H9 (cell line): ENCODE measurements around the gene HSD17B8. TPM values are rescaled to one million over a fixed set of nuclear protein-coding genes. Genes with fewer than 3 reads are reported as not detected.

Source experiments
- DNase-seq: peaks from one replicate; pipeline ENCODE4 v3.0.0-alpha.2; 2017
- H2AFZ ChIP-seq: one replicate; pipeline ENCODE4 v1.6.1; 2013; ENCODE audit warnings: mild to moderate bottlenecking, low read length, control low read depth, moderate library complexity
- H2AK5ac ChIP-seq: 2 replicates; pipeline ENCODE4 v1.6.1; 2013; ENCODE audit warnings: low read length, control low read depth, mixed read lengths; ENCODE audit not compliant: insufficient read length
- H2BK120ac ChIP-seq: one replicate; pipeline ENCODE4 v1.6.1; 2013; ENCODE audit warnings: low read depth, mild to moderate bottlenecking, low read length, control low read depth, inconsistent platforms; ENCODE audit not compliant: poor library complexity, severe bottlenecking
- H2BK12ac ChIP-seq: 2 replicates; pipeline ENCODE4 v1.6.1; 2013; ENCODE audit warnings: low read length, control low read depth, mixed read lengths, low read depth; ENCODE audit not compliant: insufficient read length
- H2BK15ac ChIP-seq: 2 replicates; pipeline ENCODE4 v1.6.1; 2013; ENCODE audit warnings: low read depth, low read length, control low read depth
- H2BK20ac ChIP-seq: one replicate; pipeline ENCODE4 v1.6.1; 2013; ENCODE audit warnings: low read depth, mild to moderate bottlenecking, low read length, control low read depth, inconsistent platforms; ENCODE audit not compliant: poor library complexity, severe bottlenecking
- H2BK5ac ChIP-seq: 2 replicates; pipeline ENCODE4 v1.6.1; 2013; ENCODE audit warnings: low read length, control low read depth, mixed read lengths; ENCODE audit not compliant: insufficient read length
- H3K14ac ChIP-seq: 2 replicates; pipeline ENCODE4 v1.6.1; 2013; ENCODE audit warnings: low read length, control low read depth; ENCODE audit not compliant: insufficient read depth
- H3K18ac ChIP-seq: 2 replicates; pipeline ENCODE4 v1.6.1; 2013; ENCODE audit warnings: low read depth, mild to moderate bottlenecking, mixed read lengths, low read length, control low read depth; ENCODE audit not compliant: insufficient read length
- H3K23ac ChIP-seq: 2 replicates; pipeline ENCODE4 v1.6.1; 2013; ENCODE audit warnings: low read length, control low read depth, mixed read lengths, low read depth; ENCODE audit not compliant: insufficient read length
- H3K23me2 ChIP-seq: 2 replicates; pipeline ENCODE4 v1.6.1; 2013; ENCODE audit warnings: low read depth, mild to moderate bottlenecking, mixed read lengths, low read length, control low read depth; ENCODE audit not compliant: insufficient read length, poor library complexity, severe bottlenecking
- H3K27ac ChIP-seq: 2 replicates; pipeline ENCODE4 v1.5.1; 2013; ENCODE audit warnings: low read length, control low read depth, mixed read lengths, low read depth; ENCODE audit not compliant: insufficient read length
- H3K27me3 ChIP-seq: 2 replicates; pipeline ENCODE4 v1.6.1; 2013; ENCODE audit warnings: low read length, control low read depth, inconsistent platforms; ENCODE audit not compliant: insufficient read depth
- H3K4ac ChIP-seq: 2 replicates; pipeline ENCODE4 v1.6.1; 2013; ENCODE audit warnings: low read depth, mild to moderate bottlenecking, control low read depth, inconsistent platforms, low read length, moderate library complexity
- H3K4me1 ChIP-seq: 2 replicates; pipeline ENCODE4 v1.6.1; 2013; ENCODE audit warnings: low read length, control low read depth, inconsistent platforms; ENCODE audit not compliant: insufficient read depth
- H3K4me2 ChIP-seq: 2 replicates; pipeline ENCODE4 v1.6.1; 2013; ENCODE audit warnings: low read length, control low read depth, mixed read lengths; ENCODE audit not compliant: insufficient read length, insufficient read depth
- H3K56ac ChIP-seq: 2 replicates; pipeline ENCODE4 v1.6.1; 2013; ENCODE audit warnings: low read depth, mild to moderate bottlenecking, mixed read lengths, low read length, control low read depth; ENCODE audit not compliant: insufficient read length
- H3K79me1 ChIP-seq: 2 replicates; pipeline ENCODE4 v1.6.1; 2013; ENCODE audit warnings: low read depth, mild to moderate bottlenecking, moderate library complexity, low read length, control low read depth, inconsistent platforms; ENCODE audit not compliant: insufficient read depth, poor library complexity, severe bottlenecking
- H3K79me2 ChIP-seq: 2 replicates; pipeline ENCODE4 v1.6.1; 2013; ENCODE audit warnings: low read length, control low read depth, inconsistent platforms; ENCODE audit not compliant: insufficient read depth
- H3K9ac ChIP-seq: 2 replicates; pipeline ENCODE4 v1.6.1; 2013; ENCODE audit warnings: low read length, control low read depth, mixed read lengths; ENCODE audit not compliant: insufficient read length; ENCODE audit errors: extremely low read depth
- H3K9me3 ChIP-seq: one replicate; pipeline ENCODE4 v1.6.1; 2013; ENCODE audit warnings: low read depth, low read length, inconsistent platforms; ENCODE audit not compliant: control insufficient read depth
- H3T11ph ChIP-seq: one replicate; pipeline ENCODE4 v1.6.1; 2013; ENCODE audit warnings: mild to moderate bottlenecking, low read length, control low read depth, inconsistent platforms
- H4K20me1 ChIP-seq: one replicate; pipeline ENCODE4 v1.6.1; 2013; ENCODE audit not compliant: control insufficient read depth, insufficient read length, insufficient read depth
- H4K5ac ChIP-seq: 2 replicates; pipeline ENCODE4 v1.6.1; 2013; ENCODE audit warnings: low read depth, mild to moderate bottlenecking, mixed read lengths, low read length, control low read depth; ENCODE audit not compliant: insufficient read length
- H4K8ac ChIP-seq: replicated peaks from 2 replicates; pipeline ENCODE4 v1.6.1; 2013; ENCODE audit warnings: low read length, control low read depth, mixed read lengths, low read depth; ENCODE audit not compliant: insufficient read length
- H4K91ac ChIP-seq: 2 replicates; pipeline ENCODE4 v1.6.1; 2013; ENCODE audit warnings: low read depth, mild to moderate bottlenecking, moderate library complexity, mixed read lengths, low read length, control low read depth; ENCODE audit not compliant: insufficient read length
- H3K27ac Mint-ChIP-seq, 3 experiments: 2 replicates in 2 of 3; 3 replicates in 1 of 3; pipeline ENCODE4 v1.8.0; 2020 to 2021; ENCODE audit warnings: mixed read lengths in 3 of 3, mild to moderate bottlenecking in 1 of 3, moderate library complexity in 1 of 3
- H3K27me3 Mint-ChIP-seq: 2 replicates; pipeline ENCODE4 v1.8.0; 2021; ENCODE audit warnings: low read depth, mild to moderate bottlenecking, moderate library complexity, mixed read lengths
- H3K36me3 Mint-ChIP-seq, 3 experiments: 2 replicates in 2 of 3; 3 replicates in 1 of 3; pipeline ENCODE4 v1.8.0; 2020 to 2021; ENCODE audit warnings: low read depth in 3 of 3, mixed read lengths in 3 of 3; ENCODE audit not compliant: insufficient read depth in 1 of 3
- H3K4me1 Mint-ChIP-seq, 2 experiments: 2 replicates each; pipeline ENCODE4 v1.8.0; 2020; ENCODE audit warnings: mixed read lengths in 2 of 2
- H3K4me3 Mint-ChIP-seq, 2 experiments: 2 replicates in 1 of 2; 3 replicates in 1 of 2; pipeline ENCODE4 v1.8.0; 2020 to 2021; ENCODE audit warnings: mild to moderate bottlenecking in 2 of 2, mixed read lengths in 2 of 2, moderate library complexity in 1 of 2
- H3K9me3 Mint-ChIP-seq, 2 experiments: 2 replicates in 1 of 2; 3 replicates in 1 of 2; pipeline ENCODE4 v1.8.0; 2020; ENCODE audit warnings: mild to moderate bottlenecking in 2 of 2, mixed read lengths in 2 of 2, moderate library complexity in 1 of 2
- CTCF ChIP-seq: fragments of 200-600 bp; sonication (generic); conservative IDR thresholded peaks from 3 replicates; pipeline ENCODE4 v1.8.0; 2021; ENCODE audit warnings: antibody characterized with exemption, mild to moderate bottlenecking
- total RNA-seq: library from RNA; stranded (reverse); gene quantifications from 2 replicates; pipeline ENCODE4 v1.2.1, GENCODE V29; 2021

The HSD17B8 gene
- total RNA-seq, 1 experiment from 2014 or later = 7.1 TPM

DNA sequence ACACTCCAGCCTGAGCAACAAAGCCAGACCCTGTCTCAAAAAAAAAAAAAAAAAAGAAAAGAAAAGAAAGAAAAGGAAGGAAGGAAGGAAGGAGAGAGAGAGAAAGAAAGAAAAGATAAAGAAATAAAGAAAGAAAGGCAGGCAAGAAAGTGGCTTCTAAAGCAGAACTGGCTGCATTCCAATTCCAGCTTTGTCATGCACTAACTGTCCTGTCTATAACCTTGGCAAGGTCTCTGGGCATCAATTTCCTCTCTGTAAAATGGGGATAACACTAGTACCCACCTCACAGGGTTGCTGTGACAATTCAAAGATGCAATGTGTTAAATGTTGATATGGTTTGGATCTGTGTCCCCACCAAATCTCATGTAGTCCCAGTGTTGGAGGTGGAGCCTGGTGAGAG, 31.9 kb downstream of the HSD17B8 start:
- Histone ChIP-seq H3K79me2 (no peaks in the 10 kb centered on the region), H3K18ac (no peak overlapping the region), H2BK12ac (no peak overlapping the region), H4K5ac (no peak overlapping the region), H2AK5ac (no peak overlapping the region), H2BK5ac (no peak overlapping the region), H2BK15ac (no peak overlapping the region), H3K56ac (no peak overlapping the region), H3K23me2 (no peaks in the 10 kb centered on the region), H3K23ac (no peak overlapping the region), H3K14ac (no peak overlapping the region), H3K9ac (no peak overlapping the region), H2AFZ (no peak overlapping the region), H3K4ac (no peak overlapping the region), H3K4me1 (peaks cover 3% of the 10 kb centered on the region; the same call in 1 of the 2 replicates), H2BK20ac (no peak overlapping the region), H4K20me1 (no peaks in the 10 kb centered on the region), H3K79me1 (no peaks in the 10 kb centered on the region), H3K27me3 (no peaks in the 10 kb centered on the region), H4K91ac (no peak overlapping the region), H2BK120ac (no peak overlapping the region), H3T11ph (no peak overlapping the region), H3K4me2 (no peak overlapping the region), H3K9me3 (no peaks in the 10 kb centered on the region), H4K8ac (no peak overlapping the region), H3K27ac (no peak overlapping the region)
- TF ChIP-seq CTCF = no peak
- H3K27ac Mint-ChIP-seq = no peak overlapping the region
- peaks cover 68% of the 10 kb centered on the region for H3K27me3 Mint-ChIP-seq
- H3K9me3 Mint-ChIP-seq = no peaks in the 10 kb centered on the region
- DNase-seq = no peak
- no peaks in the 10 kb centered on the region for H3K36me3 Mint-ChIP-seq
- peaks cover 11% of the 10 kb centered on the region in 2 experiments for H3K4me1 Mint-ChIP-seq
- no peak overlapping the region for H3K4me3 Mint-ChIP-seq
